TTC549 (cell line): ENCODE data around the gene SCLY.

Source experiments
- FAIRE-seq: peaks from 2 replicates; lab custom pipeline; 2012; peaks lifted over from hg19 to GRCh38; lab: Jason Lieb, UNC

SCLY gene

DNA sequence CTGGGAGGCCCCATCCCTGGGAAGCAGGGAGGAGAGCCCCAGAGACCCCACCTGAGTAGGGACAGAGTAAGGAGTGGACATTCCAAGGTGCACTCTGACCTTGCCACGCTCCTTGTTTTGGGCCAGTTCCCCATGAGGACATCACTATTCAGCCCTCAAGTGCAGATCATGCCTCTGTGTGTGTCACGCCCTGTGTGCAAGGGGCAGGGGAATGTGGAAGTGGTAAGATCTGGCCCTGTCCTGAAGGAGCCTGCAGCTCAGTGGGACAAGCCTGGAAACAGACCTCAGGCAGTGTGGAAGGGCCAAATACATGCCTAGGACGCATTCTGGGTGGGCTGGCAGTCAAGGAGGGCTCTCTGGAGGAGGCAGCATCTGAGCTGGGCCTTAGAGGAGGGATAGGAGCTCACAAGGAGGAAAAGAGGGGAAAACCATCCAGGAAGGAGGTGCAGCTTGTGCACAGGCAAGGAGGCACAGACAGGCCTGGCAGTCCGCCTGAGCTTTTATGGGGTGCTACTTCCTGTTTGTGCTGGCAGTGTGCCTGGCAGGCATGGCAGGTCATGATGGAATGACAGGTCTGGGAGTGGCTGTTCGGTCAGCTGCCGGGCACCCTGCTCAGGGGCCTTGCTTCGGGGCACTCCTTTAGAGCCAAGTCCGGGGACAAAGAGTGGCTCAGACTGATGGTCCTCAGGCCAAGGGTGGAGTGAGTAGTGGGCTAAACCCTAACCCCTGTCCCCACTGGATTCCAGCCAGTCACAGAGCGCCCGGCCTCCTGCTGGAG, 80.9 kb downstream of the SCLY start:
- FAIRE-seq = no peak

GRCh38 chr2:238142382-238143205, 81.8 kb downstream of the SCLY start:
- FAIRE-seq = no peak

DNA sequence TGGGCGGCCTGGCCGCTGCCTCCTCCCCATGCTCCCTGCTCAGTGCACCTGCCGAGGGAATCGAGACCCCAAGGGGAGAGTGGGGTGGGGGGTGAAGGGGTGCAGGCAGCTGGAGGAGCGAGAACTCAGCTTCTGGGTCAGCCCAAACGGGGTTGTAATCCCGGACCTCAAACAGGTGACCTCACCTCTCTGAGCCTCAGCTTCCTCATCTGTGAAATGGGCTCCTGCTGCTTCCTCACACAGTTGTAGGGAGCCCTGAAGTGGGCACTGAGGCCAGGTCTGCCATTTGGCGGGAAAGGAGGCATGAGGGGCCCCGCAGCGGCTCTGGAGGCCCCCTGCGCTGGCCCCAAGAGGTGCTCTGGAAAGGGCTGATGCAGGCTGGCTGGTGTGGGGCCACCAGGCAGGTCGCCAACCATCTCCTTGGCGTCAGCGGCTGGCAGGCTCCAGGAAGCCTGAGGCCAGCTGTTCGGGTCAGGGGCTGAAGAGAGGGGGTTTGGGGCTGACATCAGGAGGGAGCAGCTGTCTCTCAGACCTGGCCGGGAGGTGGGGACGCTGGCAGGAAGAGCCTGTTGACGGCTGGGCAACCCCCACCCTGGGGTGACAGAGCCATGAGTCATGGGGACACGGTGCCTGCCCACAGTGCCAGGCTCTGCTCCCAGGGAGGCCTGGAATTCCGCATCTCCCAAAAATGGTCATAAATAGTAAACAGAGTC, 82.6 kb downstream of the SCLY start:
- FAIRE-seq = no peak

- FAIRE-seq = no peak
Observed at GRCh38 chr2:238144262-238144661, 83.5 kb downstream of the SCLY start.

DNA sequence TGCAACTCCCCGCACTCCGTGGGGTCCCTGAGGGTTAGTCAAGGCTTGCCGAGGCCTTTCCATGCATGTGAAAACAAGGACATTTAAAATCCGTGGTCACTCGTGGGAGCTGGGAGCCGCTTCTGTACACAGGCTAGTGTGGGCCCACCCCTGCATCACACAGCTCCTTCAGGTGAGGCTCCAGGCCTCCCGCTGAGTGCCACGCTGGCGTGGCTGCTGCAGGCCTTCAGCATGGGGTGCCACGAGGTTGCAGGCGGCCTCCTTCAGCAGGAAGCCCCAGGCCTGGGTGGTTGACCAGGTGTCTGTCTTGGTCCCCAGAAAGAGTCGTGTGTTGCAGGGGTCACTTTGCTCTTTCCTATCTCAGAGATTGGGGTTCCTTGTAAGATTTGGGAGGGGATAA, 84.2 kb downstream of the SCLY start:
- no peak for FAIRE-seq

DNA sequence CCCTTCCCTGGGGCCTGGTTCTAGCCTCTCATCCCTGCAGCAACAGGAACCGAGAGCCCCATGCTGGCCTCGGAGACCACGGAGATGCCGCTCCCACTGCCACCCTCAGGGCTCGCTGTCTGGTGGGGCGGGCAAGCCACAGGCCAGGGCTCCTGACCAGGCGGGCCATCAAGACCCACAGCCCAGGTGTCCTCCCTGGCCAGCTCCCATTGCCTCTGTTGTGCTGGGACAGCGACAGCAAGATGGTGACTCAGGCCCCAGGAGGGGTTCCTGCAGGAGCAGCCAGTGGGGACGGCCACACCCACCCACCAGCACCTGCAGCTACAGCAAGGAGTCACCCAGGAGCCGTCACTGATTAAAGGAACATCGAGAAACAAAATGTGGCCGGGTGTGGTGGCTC, 85.0 kb downstream of the SCLY start:
- FAIRE-seq = no peak

DNA sequence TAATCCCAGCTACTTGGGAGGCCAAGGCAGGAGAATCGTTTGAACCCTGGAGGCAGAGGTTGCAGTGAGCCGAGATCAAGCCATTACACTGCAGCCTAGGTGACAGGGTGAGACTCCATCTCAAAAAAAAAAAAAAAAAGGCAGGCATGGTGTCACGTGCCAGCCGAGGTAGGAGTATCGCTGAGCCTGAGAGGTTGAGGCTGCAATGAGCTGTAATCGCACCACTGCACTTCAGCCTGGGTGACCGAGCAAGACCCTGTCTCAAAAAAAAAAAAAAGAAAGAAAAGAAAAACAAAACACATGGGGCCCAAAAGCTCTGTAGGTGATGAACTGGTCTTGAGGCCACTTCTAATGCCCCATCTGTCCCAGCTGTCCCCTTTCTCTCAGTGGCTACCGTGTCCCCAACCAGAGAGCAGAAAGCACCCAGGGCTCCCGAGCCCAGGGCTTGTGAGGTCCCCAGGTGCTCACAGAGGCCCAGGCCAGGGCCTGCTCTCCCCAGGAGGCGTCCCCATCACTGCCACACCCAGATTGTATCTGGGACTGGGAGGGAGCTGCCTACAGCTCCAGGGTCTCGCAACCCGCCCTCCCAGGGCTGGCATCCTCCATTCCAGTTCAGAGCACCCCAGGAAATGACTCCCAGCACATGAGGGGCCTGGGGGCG, 86.2 kb downstream of the SCLY start:
- no peak for FAIRE-seq

DNA sequence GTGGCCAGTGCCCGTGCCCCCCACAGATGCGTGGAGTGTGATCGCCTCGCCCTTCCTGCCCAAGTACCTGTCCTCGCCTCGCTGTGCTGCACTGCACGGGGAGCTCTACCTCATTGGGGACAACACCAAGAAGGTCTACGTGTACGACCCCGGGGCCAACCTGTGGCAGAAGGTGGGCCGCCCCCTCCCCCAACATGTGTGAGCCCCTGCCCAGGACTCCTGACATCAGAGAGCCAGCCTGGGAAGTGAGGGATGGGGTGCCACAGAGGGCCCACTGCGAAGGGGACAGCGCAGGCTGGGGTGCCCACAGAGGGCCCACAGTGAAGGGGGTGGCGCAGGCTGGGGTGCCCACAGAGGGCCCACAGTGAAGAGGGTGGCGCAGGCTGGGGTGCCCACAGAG, 88.2 kb downstream of the SCLY start:
- FAIRE-seq = no peak
